ENCODE results near the gene TUBB8.
"Not testable (repeated sequence)": the region's sequence is repeated elsewhere in the genome, so short reads cannot be mapped to it uniquely, and the experiment has no call there.

TUBB8 gene

GRCh38 chr10:47864-48263, 1.2 kb downstream of the TUBB8 start:
- not testable (repeated sequence) for DNase-seq (ENCODE audit: low spot score)

DNA sequence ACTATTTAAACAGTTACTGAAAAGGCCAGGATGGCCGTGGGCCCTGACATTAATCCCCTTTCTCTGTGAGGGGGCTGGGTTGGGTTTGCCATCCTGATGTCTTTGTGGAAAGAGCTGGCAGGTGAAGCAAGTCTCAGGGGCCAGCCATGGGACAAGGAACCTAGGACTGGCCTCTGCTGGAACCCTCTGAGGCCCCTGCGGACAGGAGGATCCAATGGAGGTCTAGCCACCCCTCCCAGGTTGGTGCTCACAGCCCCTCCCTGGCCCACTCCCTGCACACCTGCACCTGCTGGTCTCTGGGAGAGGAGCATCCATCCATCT, 35.8 kb downstream of the TUBB8 start:
- DNase-seq (ENCODE audit: low spot score), result not testable (repeated sequence)

DNA sequence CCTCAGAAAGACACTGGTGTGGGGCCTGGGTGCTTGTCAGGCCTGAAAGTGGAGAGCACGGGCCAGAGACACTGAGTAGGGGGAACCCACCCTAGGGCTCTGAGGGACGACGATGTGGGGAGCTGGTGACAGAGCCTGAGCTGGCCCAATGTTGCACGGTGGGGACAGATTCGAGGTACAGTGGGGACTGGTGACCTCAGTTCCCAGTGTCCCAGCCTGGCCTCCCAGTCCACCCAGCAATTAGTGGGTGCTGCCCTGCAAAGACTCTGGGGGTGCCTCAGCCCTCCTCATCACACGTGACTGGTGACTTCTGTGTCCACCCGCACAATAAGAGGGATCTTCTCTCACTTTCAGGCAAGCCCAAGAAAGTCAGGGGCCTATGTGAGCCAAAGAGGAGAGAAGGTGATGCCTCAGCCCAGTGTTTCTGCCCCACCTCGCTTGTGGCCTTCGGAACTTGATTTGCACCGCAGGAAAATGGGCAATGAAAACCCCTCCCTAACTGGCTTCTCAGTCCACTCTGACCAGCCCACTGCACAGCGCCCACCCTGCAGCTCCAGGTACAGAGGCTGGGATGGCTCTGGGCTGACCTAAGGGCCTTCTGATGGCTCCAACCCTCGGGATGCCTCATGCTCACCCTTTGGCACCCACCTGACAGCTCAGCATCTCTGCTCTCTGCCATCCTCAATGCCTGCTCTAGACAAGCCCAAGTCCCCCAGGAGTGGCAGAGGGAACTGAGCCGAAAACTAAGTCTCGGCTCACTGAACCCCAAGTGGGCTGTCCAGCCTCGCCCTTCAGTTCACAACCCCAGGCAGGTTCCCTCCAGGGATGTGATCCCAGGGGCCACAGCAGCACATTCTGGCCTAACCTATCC, 36.4 kb downstream of the TUBB8 start:
- DNase-seq (ENCODE audit: low spot score), result not testable (repeated sequence)

DNA sequence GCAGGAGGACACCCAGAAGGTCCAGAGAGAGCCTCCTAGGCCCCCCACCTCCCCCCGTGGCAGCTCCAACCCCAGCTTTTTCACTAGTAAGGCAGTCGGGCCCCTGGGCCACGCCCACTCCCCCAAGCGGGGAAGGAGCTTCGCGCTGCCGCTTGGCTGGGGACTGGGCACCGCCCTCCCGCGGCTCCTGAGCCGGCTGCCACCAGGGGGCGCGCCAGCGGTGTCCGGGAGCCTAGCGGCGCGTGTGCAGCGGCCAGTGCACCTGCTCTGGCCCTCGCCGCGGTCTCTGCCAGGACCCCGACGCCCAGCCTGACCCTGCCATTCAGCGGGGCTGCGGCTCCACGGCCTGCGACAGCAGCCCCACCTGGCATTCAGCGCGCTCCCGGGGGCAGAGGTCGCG, 37.8 kb downstream of the TUBB8 start:
- DNase-seq (ENCODE audit: low spot score), result not testable (repeated sequence)

DNA sequence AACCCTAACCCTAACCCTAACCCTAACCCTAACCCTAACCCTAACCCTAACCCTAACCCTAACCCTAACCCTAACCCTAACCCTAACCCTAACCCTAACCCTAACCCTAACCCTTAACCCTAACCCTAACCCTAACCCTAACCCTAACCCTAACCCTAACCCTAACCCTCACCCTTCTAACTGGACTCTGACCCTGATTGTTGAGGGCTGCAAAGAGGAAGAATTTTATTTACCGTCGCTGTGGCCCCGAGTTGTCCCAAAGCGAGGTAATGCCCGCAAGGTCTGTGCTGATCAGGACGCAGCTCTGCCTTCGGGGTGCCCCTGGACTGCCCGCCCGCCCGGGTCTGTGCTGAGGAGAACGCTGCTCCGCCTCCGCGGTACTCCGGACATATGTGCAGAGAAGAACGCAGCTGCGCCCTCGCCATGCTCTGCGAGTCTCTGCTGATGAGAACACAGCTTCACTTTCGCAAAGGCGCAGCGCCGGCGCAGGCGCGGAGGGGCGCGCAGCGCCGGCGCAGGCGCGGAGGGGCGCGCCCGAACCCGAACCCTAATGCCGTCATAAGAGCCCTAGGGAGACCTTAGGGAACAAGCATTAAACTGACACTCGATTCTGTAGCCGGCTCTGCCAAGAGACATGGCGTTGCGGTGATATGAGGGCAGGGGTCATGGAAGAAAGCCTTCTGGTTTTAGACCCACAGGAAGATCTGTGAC, 38.7 kb downstream of the TUBB8 start:
- not testable (repeated sequence) for DNase-seq (ENCODE audit: low spot score)

All from hepatic stellate cell (primary cell).